ENCODE results near the gene RWDD1.
"Not testable (repeated sequence)": the region's sequence is repeated elsewhere in the genome, so short reads cannot be mapped to it uniquely, and the experiment has no call there.

RWDD1 gene

DNA sequence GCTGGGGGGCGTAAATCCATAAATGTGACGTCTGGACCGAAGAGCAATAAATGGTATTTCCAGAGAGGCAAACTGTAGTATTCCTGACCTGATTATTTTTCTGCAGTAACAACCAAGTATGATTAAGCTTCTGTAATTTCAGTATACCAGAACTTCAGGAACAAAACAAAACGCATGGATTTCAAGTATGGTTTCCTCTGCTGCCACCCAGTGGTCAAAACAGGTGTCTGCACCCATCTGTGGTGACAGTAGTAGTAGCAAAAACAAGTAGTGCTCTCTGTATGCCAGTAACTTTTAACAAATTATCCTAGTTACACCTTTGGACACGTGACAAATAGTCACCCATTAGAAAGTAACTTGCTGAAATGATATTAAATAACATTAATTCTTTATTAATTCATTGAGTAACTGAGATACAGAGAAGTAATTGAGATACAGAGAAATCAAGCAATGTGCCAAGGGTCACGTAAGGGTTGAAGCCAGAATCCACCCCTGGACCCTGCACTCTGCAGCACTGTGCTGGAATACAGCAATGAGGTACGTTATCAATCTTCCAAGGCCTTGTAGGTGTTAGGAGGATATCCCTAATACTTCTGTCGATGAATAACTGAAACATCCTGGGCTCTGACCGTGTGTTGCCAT is 9.8 kb upstream of the RWDD1 start:
- DNase-seq: peak; percentile 81

DNA sequence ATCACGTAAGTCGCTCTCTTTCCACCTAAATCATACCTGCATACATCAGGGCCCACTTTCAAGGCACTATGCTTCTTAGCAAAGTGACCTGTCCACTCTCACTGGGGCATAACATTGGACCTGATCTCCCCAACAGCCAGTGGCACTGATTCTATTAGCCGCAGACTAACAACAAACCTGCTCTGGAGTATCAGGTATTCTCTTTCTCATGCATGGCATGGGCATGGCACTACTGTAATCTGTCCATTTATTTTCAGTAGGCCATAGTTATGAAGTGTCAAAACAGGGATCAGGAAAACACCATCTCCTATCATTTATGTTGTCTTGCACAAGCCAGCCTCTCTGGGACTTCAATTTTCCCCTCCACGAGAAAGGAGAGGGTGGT is 9.3 kb upstream of the RWDD1 start:
- no peak for DNase-seq

DNA sequence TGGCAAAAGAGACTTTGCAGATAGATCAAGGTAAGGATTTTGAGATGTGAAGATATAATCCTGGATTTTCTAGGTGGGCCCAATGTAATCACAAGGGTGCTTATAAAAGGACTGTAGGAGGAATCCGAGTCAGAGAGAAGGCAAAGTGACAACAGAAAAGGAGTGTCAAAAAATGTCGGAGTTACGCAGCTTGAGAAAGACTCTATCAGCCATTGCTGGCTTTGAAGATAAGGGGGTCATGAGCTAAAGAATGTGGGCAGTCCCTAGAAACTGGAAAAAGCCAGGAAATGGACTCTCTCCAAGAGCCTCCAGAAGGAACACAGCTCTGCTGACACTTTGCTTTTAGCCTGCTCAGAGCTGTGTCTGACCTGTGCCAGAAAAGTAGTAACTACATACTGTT is 8.7 kb upstream of the RWDD1 start:
- DNase-seq: no peak

DNA sequence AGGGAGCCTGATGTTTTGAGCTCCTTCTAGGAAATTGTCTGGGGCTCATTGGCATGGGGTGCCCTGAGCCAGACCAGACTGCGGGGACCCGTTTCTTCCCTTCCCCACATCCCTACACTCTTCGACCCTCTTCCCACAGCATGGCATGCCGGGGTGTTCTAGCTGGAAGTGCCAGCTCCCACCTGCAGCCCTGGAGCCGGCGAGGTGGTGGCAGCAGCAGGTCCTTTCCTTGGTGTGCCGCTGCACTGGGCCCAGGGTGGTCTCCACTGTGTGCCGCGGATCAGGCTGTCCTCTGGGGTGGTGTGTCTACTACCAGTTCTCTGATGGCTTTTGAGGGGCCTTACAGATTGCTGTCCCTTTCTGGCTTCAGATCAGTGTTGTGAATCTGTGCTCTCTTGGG is 7.5 kb upstream of the RWDD1 start:
- no peak for DNase-seq

DNA sequence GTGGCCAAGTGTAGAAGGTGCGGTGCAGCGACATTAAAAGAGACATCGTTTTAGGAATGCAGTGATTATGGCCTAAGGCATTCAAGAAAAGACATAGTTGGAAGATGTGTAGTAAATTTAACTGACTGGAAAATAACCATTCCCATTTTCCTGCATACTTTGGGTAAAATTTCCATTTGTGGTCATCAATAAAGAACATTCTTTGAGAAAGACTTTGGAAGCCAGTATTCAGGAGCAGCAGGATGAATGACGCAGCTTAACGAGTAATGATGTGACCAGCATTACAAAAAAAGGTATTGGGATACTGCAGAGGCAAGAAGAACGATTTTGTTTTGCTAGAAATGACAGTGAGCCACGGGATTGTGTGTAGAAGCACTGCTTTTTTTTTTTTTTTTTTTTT is 7.0 kb upstream of the RWDD1 start:
- DNase-seq: no peak

DNA sequence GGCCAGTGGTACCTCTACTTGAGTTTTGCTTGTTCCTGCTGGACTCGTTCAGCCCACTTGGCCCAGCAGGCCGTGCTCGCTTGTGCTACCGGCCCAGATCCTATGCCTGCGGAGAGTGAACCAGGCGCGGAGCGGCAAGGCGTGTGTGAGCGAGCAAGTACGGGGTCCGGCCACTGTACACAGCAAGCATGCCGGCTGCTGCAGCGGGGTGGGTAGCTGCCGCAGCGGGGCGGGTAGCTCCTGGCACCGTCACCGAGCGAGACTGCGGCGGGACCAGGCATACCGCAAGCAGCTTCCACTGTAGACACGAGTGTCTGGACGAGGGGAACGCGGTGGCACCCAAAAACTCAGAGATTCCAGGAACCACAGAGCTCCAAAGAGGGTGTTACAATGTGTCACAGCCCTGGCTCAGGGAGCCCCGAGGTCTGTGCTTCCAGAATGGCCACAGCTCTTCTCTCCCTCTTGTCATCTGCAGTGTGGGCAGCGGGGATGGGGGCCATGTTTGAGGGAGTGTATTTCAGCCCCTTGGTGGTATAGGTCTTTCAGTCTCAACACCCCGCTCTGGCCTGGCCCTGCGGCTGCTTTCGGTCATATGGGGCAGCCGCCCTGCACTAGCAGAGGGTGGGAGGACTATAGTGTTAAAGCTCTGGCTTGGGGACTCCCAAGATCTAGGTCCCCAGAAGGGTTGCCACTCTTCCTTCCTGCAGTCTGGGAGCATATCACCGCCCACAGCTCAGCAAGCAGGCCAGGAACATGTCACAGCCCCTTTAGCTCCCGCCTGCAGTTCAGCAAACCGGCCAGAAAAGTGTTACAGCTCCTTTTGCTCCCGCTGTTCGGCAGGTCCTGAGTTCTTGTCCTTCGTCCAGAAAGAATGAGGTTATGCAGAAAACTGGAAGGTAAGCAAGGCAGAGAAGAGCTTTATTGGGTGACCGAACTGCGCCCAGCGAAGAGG is 6.1 kb upstream of the RWDD1 start:
- DNase-seq: no peak

DNA sequence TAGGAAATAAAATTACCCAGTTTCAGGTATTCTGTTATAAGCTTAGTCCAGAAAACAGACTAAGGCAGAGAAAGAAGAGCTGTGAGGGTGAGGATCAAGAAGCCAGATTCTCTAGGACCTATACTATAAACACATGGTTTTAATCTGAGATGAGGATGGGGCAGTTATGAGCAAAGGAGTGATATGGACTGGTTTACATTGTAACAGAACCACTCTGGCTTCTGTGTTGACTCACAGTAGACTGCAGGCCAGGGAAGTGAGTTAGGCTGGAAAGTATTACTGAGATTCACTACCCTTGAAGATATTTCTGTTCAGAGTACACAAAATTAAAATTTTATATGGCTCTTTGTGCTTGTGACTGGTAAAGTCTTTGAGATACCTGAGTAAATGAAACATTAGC is 3.2 kb upstream of the RWDD1 start:
- DNase-seq: no peak

DNA sequence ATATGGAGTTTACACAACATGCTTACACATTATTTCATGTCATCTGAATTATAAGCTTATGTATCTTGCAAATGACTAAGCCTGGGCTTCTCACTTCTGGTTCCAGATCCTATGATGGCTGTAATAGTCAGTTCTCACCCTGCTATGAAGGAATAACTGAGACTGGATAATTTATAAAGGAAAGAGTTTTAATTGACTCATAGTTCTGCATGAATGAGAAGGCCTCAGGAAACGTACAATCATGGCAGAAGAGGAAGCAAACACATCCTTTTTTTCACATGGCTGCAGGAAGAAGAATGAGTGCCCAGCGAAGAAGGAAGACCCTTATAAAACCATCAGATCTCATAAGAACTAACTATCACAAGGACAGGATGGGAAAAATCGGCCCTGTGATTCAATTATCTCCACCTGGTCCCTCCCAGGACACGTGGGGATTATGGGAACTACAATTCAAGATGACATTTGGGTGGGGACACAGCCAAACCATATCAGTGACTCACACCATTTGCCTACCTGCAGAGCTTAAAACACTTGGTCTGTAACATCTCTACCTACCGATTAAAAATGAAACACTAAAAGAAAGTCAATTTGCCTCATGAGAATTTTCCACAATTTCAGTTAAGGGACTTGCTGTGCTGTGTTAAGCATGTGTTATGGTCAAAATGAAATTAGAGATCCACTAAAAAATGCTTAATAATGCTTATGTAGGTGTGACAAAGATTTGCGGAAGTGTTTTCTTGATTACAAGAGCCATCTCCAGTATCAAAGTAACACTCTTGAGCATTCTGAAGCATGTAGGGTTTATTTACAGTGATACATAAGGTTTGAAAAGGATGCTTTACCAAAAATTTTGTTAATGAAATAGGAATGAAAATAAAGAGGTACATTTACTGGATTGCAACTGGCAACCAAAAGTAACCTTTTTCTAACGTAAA is 2.2 kb upstream of the RWDD1 start:
- DNase-seq: peak; percentile 51

DNA sequence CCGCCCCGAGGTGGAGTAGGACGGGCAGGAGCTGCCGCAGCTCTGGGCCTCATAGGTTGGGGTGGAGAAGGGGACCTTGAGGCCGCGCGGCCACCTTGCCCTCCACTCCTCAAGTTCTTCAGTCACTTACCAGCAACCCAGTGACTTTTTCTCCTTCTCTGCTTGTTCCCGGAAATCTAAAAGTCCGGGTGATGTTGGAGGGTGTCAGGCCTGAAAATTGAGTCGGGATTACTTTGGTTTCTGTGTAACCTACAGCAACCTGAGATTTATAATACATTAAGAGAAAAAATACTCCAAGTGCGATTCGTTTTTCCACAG is 338 bp downstream of the RWDD1 start:
- no peak for DNase-seq

DNA sequence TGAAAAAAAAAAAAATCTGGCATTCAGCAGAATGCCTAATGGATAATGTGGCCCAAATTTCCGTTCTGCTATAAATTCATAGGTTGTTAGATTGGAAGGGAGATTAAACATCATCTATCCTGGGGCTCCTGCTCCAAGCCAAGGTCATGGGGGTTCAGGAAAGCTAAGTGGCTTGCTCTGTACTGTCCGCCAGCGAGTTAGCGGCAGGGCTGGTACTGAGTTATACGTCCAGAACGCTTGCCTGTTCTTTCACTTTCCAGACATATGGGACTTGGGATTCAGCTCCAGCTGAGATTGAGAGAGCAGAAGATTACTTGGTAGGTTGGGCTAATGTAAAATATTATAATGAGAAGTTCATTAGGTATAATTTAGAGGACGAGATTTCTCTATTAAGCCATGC is 858 bp downstream of the RWDD1 start:
- DNase-seq: peak; percentile 69

DNA sequence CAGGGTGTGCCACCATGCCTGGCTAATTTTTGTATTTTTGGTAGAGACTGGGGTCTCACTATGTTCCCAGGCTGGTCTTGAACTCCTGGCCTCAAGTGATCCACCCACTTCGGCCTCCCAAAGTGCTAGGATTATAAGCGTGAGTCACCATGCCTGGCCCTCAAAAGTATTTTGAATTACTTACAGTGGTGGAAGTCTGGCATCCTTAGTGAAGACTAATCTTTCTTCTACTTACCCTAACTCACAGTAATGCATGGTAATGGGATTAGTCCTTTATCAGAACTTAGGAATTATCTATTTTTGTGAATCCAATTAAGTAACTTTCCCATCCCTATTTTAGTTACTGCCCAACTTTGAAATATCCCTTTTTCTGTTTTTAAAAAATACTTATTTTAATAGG is 3.9 kb downstream of the RWDD1 start:
- no peak for DNase-seq

DNA sequence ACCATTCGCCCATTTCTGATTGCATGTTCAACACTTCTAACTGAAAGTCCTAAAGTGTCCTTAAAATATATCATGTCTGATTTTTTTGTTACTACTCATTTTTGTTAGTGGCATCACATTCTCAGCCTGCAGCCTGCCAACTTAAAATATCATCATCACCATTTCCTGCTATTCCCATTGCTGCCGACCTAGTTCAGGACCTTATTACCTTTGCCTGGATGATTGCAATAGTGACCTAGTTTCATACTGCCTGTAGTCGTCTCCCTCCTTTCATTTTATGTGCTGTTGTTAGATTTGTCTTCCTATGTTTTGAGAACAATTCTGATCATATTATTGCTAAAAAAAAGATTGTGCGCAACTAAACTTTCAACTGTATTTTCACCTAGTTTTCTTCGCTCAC is 6.2 kb downstream of the RWDD1 start:
- DNase-seq: no peak

DNA sequence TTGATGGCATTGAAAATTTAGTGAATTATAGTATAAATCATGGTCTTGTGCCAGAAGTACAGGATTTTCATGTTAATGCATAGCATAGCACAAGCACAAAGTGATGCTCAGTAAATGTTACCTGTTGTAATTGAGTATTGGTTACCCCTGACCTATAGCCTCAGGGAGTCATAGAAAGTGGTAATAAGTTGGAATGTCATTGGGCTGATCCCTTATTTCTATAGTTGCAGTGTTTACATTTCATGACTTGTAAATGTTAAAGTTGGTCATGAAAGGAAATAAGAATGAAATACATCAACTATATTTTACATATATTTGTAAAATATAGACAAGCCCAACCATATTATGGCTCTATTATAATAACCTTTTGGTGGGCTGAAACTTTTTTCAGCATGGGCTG is 7.0 kb downstream of the RWDD1 start:
- no peak for DNase-seq

DNA sequence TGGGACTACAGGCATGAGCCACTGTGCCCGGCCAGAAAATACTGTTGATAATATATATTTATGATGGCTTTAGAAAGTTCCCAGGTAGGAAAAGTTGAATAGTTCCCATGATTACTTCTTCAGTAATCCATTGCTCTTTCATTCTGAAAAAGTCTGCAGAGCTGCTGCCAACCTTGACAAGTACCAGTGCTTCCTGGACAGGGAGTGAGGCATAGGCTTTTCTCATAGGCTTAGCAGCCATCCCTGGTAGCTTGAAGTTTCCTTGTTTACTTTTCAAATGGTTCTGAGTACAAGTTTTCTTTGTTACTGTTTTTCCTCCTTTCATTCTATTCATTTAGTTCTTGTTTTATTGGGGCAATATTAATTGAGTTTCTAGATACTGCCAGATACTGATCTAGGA is 7.8 kb downstream of the RWDD1 start:
- no peak for DNase-seq

DNA sequence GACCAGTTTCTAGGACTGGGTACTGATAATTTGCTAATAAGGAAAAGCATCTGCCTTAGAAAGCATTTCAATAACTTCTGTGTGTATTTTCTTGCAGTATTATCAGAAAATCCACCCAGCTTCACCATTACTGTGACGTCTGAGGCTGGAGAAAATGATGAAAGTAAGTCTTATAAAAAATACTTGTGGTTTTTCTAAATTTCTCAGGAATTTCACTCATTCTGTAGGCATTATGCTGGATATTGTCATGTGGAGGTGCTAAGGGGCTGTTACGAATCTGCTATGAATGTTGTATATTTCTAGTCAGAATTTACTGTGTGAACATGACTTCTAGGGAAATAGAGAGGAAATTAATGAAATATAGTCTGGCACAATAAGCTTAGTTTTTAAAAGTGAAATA is 8.9 kb downstream of the RWDD1 start:
- no peak for DNase-seq

DNA sequence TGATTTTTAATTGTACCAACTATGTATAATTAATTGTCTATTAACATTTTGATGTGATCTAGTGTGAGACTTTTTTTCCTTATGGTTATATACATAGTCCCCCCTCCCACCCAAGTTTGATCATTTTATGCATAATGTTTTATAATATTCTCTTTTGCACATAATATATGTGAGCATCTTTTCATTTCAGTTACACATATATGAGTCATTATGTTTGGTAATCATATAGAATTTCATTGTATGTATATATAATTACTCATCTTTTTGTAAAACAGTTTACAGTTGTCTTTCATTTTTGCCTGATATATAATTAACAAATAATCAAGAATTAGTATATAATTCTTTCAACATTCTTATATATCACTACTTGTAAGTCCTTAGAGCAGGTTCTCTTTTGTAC is 15.0 kb downstream of the RWDD1 start:
- no peak for DNase-seq

DNA sequence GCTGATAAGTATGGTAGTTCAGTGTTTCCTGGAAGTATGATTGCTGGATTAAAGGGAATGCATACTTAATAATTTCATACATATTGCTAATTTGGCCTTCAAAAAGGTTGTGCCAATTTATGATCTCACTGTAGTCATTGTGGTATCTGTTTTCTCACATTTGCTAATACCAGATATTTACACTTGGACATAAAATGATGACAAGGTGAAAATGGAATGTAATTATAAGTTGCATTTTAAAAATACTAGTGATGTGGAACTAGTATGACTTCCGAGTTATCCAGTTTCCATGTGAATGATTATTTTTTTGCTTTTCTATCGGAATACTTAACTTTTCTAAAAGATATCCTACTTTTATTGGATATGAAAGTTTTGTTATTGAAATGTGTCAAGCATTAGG is 15.4 kb downstream of the RWDD1 start:
- DNase-seq: no peak

DNA sequence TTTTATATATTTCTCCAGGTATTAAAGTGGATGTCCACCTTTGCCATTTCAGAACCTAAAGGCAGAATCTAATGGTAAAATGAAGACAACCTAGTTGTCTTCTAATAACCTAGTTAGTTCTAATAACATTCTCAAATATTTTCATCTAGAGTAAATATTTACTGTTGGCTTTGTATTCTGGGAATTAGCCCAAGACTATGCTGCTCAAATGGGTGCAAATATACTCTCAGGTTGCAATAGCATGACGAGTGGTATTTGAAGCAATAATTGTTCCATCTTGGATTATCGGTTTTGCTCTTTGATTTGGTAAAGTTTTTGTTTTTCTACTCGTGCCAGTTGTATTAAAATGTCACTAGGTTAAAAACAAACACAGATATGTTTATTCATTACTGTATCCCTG is 23.9 kb downstream of the RWDD1 start:
- no peak for DNase-seq

DNA sequence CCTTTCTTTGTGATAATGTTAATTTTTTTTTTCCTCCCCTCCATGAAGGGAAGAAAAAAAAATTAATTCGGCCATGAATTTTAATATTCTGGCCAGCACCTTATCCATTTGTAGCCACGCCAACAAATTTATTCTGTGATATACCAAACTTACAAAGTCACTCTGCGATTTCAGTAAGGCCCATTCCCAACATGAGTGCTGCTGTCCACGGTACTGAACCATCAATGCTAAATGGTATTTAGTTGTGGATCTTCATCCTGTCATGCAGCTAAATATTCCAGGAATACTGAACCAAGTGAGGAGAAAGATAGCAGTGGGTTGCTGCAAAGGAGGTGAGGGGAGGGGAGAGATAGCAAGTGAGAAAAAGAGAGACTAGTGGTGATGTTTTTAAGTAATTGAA is 25.5 kb downstream of the RWDD1 start:
- no peak for DNase-seq

DNA sequence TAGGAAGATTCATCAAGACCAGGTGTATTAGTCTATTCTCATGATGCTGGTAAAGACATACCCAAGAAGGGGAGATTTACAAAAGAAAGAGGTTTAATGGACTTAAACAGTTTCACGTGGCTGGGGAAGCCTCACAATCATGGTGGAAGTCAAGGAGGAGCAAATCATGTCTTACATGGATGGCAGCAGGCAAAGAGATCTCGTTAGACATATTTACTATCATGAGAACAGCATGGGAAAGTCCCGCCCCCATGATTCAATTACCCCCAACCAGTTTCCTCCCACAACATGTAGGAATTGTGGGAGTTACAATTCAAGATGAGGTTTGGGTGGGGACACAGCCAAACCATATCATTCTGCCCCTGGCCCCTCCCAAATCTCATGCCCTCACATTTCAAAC is 32.6 kb downstream of the RWDD1 start:
- not testable (repeated sequence) for DNase-seq

DNA sequence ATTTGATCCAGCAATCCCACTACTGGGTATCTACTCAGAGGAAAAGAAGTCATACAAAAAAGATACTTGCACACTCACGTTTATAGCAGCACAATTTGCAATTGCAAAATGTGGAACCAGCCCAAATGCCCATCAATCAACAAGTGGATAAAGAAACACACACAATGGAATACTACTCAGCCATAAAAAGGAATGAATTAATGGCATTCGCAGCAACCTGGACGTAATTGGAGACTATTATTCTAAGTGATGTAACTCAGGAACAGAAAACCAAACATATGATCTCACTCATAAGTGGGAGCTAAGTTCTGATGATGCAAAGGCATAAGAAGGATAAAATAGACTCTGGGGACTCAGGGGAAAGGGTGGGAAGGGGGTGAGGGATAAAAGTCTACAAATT is 33.6 kb downstream of the RWDD1 start:
- DNase-seq: not testable (repeated sequence)

DNA sequence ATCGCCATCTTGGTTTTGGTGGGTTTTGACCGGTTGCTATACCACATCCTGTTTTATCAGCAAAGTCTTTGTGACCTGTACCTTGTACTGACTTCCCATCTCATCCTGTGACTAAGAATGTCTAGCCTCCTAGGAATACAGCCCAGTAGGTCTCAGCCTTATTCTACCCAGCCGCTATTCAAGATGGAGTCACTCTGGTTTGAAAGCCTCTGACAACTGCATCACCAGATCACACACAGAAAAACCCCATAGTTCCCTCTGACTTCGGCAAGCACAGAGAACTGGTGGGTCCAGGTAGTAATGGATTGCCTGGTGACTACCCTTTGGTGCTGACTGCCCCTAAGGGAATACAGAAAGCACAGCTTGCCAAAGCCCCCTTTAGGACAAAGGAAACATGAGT is 34.6 kb downstream of the RWDD1 start:
- DNase-seq: no peak

DNA sequence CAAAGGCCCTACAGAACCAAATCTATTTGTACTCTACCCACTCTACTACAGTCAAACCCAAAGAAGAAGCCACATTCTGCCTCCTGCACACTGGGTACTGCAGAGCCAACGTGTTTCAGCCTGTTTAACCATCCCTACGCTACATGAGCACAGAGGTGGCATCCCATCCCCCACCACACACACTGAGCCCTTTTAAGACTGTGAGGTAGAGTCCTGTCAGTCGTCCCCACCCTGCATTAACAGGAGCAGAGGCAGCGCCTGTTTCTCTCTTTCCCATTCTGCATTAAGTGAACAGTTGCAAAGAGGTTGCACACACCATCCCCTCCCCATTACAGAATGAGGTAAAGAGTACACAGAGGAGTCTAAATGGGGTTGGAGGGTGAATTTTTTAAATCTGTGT is 39.8 kb downstream of the RWDD1 start:
- DNase-seq: no peak
